OCI-LY7 (cell line): ENCODE measurements around the gene HACD1. TPM values are rescaled to one million over a fixed set of nuclear protein-coding genes. Genes with fewer than 3 reads are reported as not detected.

ENCODE experiments used
- BruUV-seq: library from RNA; stranded (reverse); fragments of 400-500 nt; replicated peaks from 2 replicates; lab custom pipeline; 2021; lab: Mats Ljungman, UMichigan
- CTCF ChIA-PET: fragments of 300-600 bp; sonication (Branson Sonifier 250); formaldehyde crosslinking; loops from one replicate; lab custom pipeline; 2022; ENCODE audit warnings: antibody characterized with exemption; ENCODE audit not compliant: unreplicated experiment; lab: Charles Lee
- POLR2A ChIA-PET: fragments of 300-600 bp; sonication (Branson Sonifier 250); formaldehyde crosslinking; loops from one replicate; lab custom pipeline; 2022; ENCODE audit warnings: antibody characterized with exemption; lab: Charles Lee
- DNase-seq: peaks from one replicate; pipeline ENCODE4 v3.0.0-alpha.2; 2015; ENCODE audit warnings: low spot score
- H2AFZ ChIP-seq: fragments of 200-600 bp; sonication (generic), shearing (Covaris generic); 2 replicates; pipeline ENCODE4 v1.6.1; 2014; ENCODE audit warnings: mild to moderate bottlenecking, antibody characterized with exemption, low read length, moderate library complexity
- H3K27ac ChIP-seq: fragments of 200-600 bp; sonication (generic); 2 replicates; pipeline ENCODE4 v1.5.1; 2014; ENCODE audit warnings: mixed run types, low read depth, mild to moderate bottlenecking, moderate library complexity, low read length, inconsistent platforms; ENCODE audit not compliant: poor library complexity, severe bottlenecking
- H3K36me3 ChIP-seq: fragments of 200-600 bp; sonication (generic); 2 replicates; pipeline ENCODE4 v1.6.1; 2014; ENCODE audit warnings: mild to moderate bottlenecking, antibody characterized with exemption, low read length, moderate library complexity, mixed read lengths; ENCODE audit not compliant: insufficient read depth
- H3K4me1 ChIP-seq: fragments of 200-600 bp; sonication (generic); 2 replicates; pipeline ENCODE4 v1.5.1; 2014; ENCODE audit warnings: mild to moderate bottlenecking, low read length; ENCODE audit not compliant: insufficient read depth, poor library complexity, severe bottlenecking
- H3K4me2 ChIP-seq: fragments of 200-600 bp; sonication (generic); 2 replicates; pipeline ENCODE4 v1.6.1; 2014; ENCODE audit warnings: mild to moderate bottlenecking, low read length
- H3K4me3 ChIP-seq: fragments of 200-600 bp; sonication (generic); 2 replicates; pipeline ENCODE4 v1.5.1; 2014; ENCODE audit warnings: mild to moderate bottlenecking, low read depth, low read length; ENCODE audit not compliant: poor library complexity, severe bottlenecking
- H3K79me2 ChIP-seq: fragments of 200-600 bp; sonication (generic); 2 replicates; pipeline ENCODE4 v1.6.1; 2016; ENCODE audit warnings: low read depth, mild to moderate bottlenecking, low read length, moderate library complexity, mixed read lengths; ENCODE audit not compliant: insufficient read depth
- H3K9me2 ChIP-seq: fragments of 200-600 bp; sonication (generic); 2 replicates; pipeline ENCODE4 v1.6.1; 2016; ENCODE audit warnings: mild to moderate bottlenecking, low read length, mixed read lengths; ENCODE audit not compliant: insufficient read depth
- H3K9me3 ChIP-seq: fragments of 200-600 bp; sonication (generic); 2 replicates; pipeline ENCODE4 v1.6.1; 2014; ENCODE audit warnings: mild to moderate bottlenecking, mixed run types, low read length, mixed read lengths
- H4K20me1 ChIP-seq: fragments of 200-600 bp; sonication (generic); 2 replicates; pipeline ENCODE4 v1.6.1; 2014; ENCODE audit warnings: mild to moderate bottlenecking, antibody characterized with exemption, low read length, moderate library complexity, mixed read lengths; ENCODE audit not compliant: insufficient read depth
- CTCF ChIP-seq: fragments of 200-600 bp; sonication (generic); conservative IDR thresholded peaks from 2 replicates; pipeline ENCODE4 v1.5.1; 2014; ENCODE audit warnings: mild to moderate bottlenecking, antibody characterized with exemption, low read length, moderate library complexity, mixed read lengths
- EZH2phosphoT487 ChIP-seq: fragments of 200-600 bp; sonication (generic); IDR thresholded peaks from 2 replicates; pipeline ENCODE4 v1.6.1; 2018; ENCODE audit warnings: low read depth, borderline replicate concordance, mild to moderate bottlenecking, mixed run types, antibody characterized with exemption, low read length, moderate library complexity, mixed read lengths
- intact Hi-C: fragments of 100-400 bp; cut with micrococcal nuclease; formaldehyde crosslinking; loops from one replicate; pipeline ENCODE4 v1.10.0; 2022; ENCODE audit not compliant: unreplicated experiment
- total RNA-seq, 2 experiments: library from RNA; depleted of rRNA in 1 of 2; stranded (reverse); fragments of >200 nt in 1 of 2; shearing (Covaris generic) in 1 of 2; gene quantifications; 2 replicates each; pipeline ENCODE4 v1.2.3, GENCODE V29; 2014 to 2022

Gene HACD1
- total RNA-seq, 2 experiments from 2014 or later = not detected

GRCh38 chr10:17663450-17663849 lies 46.3 kb upstream of the HACD1 start:
- intact Hi-C loops = no loop called here
- Histone ChIP-seq H3K4me2 (no peak overlapping the region), H3K4me3 (no peak overlapping the region), H3K4me1 (no peaks in the 10 kb centered on the region), H3K9me2 (no peaks in the 10 kb centered on the region), H3K9me3 (no peaks in the 10 kb centered on the region), H3K79me2 (peaks cover 39% of the 10 kb centered on the region), H3K36me3 (peaks cover 26% of the 10 kb centered on the region), H4K20me1 (peaks cover 3% of the 10 kb centered on the region; the same call in 1 of the 2 replicates), H3K27ac (no peak overlapping the region), H2AFZ (no peak overlapping the region)
- BruUV-seq = no TSS peak
- ChIA-PET POLR2A (interaction anchor here (1.1 kb wide), 1 partner anchor 18 kb away, joined by 4 read pairs; no protein-coding TSS in a partner anchor), CTCF (no interaction called here)
- no peak for TF ChIP-seq CTCF
- no peak for TF ChIP-seq EZH2phosphoT487
- DNase-seq = no peak

- Histone ChIP-seq H3K9me3 (no peaks in the 10 kb centered on the region), H3K4me3 (no peak overlapping the region), H3K4me2 (no peak overlapping the region), H2AFZ (no peak overlapping the region), H3K79me2 (peaks cover 49% of the 10 kb centered on the region), H3K4me1 (no peaks in the 10 kb centered on the region), H4K20me1 (no peaks in the 10 kb centered on the region), H3K9me2 (no peaks in the 10 kb centered on the region), H3K27ac (no peak overlapping the region), H3K36me3 (peaks cover 26% of the 10 kb centered on the region)
- no peak for DNase-seq
- TF ChIP-seq EZH2phosphoT487 = no peak
- ChIA-PET CTCF (no interaction called here), POLR2A (interaction anchor here (0.6 to 1.1 kb wide), 5 partner anchors 9 to 292 kb away, joined by 3 to 5 read pairs (median 4); partner anchors contain the start of gene STAM)
- intact Hi-C loops = no loop called here
- BruUV-seq = TSS peak; percentile 23
These were observed 45.3 kb upstream of the HACD1 start for GRCh38 chr10:17662193-17663138.

DNA sequence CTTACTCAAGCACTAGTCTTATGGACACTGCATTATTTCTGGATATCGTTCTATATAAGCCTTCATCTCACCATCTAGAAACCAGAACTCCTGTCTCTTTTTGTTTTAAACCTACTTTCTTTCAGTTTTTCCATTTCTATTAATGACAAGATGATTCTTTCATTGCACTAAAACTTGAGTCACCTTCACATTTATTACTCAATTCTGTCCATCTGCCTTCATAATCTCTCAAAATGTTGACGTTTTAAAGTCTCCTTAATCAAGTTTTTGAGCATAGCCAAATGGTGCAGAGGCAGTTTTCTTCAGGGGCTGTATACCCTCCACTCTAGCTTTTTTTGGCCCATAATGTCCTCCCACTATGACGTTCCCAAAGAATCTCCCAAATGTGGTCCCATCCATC lies 44.3 kb upstream of the HACD1 start:
- Histone ChIP-seq H3K9me3 (no peaks in the 10 kb centered on the region), H3K4me3 (no peak overlapping the region), H3K79me2 (peaks cover 58% of the 10 kb centered on the region), H3K4me1 (no peaks in the 10 kb centered on the region), H2AFZ (no peak overlapping the region), H3K36me3 (peaks cover 26% of the 10 kb centered on the region), H3K4me2 (no peak overlapping the region), H4K20me1 (no peaks in the 10 kb centered on the region), H3K27ac (no peak overlapping the region), H3K9me2 (no peaks in the 10 kb centered on the region)
- POLR2A ChIA-PET = interaction anchor here (0.5 to 0.8 kb wide), 2 partner anchors 400 to 1750 kb away, joined by 3 to 4 read pairs; no protein-coding TSS in a partner anchor
- TF ChIP-seq CTCF = no peak
- no peak for TF ChIP-seq EZH2phosphoT487
- no TSS peak for BruUV-seq
- intact Hi-C loops = no loop called here
- DNase-seq = no peak
- CTCF ChIA-PET = no interaction called here
